Measurements from ENCODE around the gene USPL1.
"Not testable (repeated sequence)": the region's sequence is repeated elsewhere in the genome, so short reads cannot be mapped to it uniquely, and the experiment has no call there.

The USPL1 gene

DNA sequence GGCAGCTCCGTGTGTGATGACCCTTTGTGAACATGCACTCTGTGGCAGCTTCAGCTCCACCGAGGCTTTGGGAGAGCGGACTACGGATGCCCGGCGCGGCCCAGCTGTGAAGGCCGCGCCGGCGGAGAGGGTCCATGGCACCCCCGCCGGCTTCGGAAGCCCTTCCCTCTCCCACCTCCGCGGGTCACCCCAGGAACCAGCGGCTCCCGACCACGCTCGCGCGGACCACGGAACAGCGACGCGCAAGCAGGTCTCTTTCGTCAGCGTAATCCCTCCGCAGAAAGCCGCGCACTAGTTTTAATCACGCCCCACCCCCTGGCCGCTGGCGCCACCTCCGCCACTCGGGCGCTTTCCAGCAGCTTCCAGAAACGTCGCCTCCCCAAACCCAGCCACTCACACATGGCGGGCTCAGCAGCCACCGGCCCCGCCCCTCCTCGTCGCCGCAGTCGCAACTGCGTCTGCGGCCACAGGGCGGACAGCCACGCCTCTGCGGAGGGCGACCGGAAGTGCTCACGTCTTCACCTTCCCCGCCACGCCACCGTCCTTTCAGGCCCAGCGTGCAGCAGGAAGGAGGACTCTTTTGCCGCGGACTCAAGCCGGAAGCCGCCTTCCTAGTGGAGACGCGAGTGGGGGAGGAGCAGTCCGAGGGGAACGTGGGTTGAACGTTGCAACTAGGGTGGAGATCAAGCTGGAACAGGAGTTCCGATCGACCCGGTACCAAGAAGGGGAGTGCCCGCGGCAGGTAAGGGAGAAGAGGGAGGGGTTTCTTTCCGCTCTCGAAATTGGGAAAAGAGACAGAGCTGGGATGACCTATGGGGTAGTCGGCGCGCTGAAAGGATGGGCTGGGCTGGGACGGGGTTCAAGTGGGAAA is at the start of gene USPL1:
Gene USPL1 (plus strand): TSS at position 606 of the 871 bp plus-strand sequence. CDS start 3,221 bp downstream, outside the sequence.
- peak; percentile 97 for DNase-seq (ENCODE audit: low read depth)

DNA sequence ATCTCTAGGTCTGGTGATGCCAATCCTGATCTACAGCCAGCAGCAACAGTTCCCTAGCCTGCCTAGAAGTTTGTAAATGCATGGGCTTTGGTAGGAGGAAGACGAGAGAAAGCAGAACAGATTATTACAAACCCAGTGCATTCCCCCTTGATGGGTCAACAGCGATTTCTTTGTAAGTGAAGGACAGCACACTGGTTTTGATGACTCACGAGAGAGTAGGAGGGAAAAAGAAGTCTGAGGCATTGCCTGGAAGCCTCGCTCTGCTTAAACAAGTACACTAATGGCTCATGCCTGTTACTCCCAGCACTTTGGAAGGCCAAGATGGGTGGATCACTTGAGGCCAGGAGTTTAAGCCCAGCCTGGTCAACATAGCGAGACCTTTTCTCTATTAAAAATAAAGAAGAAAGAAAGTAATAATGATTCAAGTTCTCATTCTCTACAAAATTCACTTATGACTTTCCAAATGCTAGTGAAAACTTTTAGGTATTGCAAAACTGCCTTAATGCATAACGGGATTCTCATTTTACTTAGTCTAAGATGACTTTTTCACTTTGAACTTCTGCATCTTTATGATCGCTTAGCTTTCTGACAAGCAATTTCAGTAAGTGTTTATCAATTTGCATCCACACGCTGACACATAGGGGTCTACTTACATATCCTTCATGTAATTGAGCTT is 47.7 kb upstream of the USPL1 start:
- DNase-seq (ENCODE audit: low read depth): no peak

DNA sequence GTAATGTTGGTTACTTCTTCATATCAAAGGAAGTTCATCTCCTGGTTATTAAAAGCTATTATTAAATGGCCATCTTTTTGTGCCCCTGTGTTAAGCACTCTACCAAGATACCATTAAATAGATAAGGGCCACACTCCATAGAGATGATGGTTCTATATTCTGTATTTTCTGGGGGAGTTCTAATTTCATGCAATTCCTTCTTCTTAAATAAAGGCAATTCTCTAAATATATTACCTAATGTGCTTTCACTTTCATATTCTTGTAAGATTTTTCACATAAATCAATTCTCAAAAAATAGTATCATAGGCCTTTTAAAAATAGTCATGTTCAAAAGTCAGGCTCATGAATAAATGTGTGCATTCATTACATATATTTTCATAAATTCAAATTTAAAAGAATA is 47.0 kb upstream of the USPL1 start:
- DNase-seq (ENCODE audit: low read depth): no peak

DNA sequence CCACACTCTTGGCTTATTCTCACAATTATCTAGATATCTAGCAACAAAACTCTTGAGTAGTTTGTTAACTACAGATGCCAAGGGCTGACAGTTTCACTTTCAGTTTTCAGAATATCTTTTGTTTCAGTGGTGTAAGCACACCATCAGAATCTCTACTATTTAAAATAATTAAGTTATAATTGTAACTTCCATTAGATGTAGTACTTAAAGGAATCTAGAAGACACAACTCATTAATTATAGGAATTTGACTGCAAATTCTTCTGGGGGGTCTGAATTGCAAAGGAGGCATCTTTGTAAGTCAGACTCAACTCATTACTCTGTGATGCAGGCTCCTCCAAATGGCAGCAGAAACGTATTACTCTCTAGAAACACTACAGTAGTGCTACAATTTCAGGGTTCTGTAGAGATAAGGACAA is 44.9 kb upstream of the USPL1 start:
- DNase-seq (ENCODE audit: low read depth): no peak

DNA sequence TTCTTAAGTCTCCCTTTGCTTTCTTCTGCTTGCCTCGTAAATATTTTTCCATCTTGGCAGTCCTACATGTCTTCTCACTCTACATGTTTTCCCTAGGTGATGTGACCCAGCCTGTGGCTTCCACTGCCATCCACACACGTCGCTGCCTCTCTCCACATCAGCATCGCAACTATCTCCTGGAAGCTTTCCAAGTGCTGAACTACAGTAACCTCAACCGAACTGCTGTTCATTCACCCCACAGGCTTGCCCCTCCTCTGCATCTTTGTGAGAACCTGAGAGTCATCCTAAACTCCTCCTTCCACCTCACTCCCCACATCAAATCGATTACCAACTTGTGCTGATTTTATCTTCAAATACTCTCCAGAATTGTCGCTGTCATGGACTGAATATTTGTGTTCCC is 41.2 kb upstream of the USPL1 start:
- DNase-seq (ENCODE audit: low read depth): no peak

DNA sequence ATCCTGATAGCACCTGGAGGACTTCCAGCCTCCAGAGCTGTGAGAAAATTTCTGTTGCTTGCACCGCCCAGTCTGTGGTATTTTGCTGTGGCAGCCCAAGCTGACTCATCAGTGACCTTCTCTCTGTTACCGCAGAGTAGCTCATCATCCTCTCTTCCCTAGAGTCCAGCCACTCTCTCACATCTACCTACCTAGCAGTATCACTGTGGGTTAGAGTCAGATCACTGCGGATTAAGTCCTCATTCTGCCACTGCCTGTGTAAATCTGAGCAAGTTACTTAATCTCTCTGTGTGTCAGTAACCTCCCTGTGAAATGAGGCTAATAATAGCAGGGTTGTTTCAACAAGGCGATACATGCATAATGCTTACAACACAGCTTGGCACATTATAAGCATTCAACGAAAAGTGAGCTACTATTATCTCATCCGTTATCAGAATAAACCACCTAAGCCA is 40.3 kb upstream of the USPL1 start:
- DNase-seq (ENCODE audit: low read depth): no peak

DNA sequence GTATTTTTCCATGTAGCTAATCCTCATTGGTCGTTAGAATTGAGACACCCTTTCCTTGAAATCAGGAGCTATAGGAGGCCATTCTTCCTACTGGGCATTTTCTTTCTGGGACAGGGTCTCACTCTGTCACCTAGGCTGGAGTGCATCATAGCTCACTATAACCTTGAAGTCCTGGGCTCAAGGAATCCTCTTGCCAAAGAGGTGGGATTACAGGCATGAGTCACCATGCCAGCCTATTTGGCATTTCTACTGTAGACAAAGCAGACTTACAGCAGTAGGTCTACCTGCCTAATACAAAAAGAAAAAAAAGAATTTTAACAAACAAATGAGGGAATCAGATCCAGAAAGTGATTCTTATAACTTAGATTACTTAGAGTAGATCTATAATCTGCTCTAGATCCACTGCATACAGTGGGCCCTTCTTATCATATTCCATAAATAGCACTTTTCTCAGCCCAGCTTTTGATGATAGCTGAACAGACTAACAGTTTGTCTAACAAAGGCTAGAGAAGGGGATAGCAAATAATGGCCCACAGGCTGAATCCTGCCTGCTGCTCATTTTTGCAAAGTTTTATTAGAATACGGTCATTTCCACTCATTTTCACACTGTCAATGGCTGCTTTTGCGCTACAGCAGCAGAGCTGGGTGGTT is 36.7 kb upstream of the USPL1 start:
- DNase-seq (ENCODE audit: low read depth): no peak

DNA sequence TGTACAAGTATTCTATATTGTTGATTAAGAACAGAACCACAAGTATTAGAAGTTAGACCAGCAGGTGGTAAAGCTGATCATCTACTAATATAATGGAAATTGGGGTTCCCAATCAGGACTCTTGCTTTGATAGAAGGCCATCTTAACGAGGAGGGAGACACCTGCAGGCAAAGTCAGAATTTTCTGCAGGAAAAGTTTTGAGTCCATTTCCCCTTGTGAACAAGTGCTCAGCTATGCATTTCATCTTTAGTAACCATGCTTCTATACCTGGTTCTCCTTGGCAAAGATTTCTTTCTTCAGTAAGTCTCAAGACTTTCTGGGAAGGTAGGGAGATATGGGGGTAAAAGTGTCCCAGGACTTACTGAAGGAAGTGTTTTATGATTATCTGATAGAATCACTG is 36.1 kb upstream of the USPL1 start:
- DNase-seq (ENCODE audit: low read depth): no peak

DNA sequence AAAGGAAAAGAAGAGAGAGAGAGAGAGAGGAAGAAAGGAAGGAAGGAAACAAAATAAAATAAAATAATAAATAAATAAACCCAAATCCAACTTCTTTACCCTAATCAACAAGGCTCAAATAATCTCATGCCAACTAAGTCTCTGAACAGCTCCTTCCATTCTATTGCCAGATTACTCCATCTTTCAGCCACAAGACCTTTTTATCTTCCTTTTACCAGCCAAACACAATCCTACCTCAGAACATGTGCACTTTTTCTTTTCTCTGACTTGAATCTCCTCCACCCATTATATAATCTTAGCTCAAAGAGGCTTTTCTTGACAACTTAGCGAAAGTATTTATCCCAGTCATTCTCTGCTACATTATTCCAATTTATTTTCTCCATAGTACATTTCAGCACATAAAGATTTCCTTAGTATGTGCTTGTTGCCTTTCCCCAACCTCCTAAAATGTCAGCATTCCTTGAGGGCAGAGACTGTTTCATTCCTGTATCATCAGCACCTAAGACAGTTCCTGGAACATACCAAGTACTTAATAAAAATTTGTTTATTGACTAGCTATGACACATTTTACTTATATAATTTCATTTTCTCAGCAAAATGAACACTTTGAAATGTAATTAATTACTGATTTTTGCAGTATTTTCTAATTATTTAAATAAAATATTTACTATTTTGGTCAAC is 33.5 kb upstream of the USPL1 start:
- no peak for DNase-seq (ENCODE audit: low read depth)

DNA sequence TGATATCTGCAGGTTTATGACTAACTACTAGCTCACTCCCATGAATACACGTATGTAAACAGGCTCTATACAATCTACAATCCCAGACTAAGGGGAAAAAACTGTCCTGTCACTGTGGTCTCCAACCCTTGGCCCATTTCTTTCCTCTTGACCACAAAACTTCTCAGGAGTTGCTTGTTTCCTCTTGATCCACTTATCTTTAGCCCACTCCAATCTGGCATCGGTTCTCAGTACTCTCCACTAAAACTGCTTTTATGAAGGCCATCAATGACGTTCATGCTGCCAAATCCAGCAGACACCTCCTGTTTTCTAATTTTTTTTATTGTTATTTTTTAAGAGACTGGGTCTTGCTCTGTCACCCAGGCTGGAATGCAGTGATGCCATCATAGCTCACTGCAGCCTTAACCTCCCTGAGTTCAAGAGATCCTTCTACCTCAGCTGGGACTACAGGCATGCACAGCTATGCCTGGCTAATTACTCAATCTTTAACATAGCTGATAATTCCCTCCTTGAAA is 31.9 kb upstream of the USPL1 start:
- no peak for DNase-seq (ENCODE audit: low read depth)

DNA sequence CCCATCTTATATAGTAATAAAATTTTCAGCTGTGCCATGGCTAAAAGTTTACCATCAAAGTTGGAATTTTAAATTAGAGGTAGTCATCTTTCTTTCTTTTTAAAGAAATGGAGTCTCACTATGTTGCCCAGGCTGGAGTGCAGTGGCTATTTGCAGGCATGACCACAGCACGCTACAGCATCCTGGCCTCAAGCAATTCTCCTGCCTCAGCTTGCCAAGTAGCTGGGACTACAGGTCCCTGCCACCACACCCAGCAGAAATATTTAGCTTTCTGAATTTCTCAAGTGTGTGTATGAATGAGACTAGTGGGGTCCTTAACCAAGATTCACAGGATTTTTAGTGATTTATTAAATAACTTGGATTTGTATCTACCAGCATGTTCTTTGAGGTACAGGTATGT is 30.5 kb upstream of the USPL1 start:
- DNase-seq (ENCODE audit: low read depth): no peak

DNA sequence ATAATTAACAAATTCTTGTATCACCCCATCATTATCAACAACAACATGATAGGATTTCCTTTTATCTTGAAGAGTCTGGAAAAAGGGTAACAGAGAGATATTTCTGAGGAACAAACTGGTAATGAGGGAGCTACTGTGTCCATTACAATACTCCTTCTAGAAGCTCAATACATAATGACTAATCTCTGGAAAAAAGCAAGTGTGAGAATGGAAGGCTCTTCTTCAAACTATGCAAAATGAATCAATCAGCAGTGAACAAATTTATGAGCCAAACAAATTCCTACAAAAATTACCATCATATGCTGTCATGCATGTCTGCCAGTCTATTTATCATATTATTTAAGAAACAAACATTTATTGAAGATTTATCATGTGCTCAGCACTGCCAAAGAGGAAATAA is 30.0 kb upstream of the USPL1 start:
- no peak for DNase-seq (ENCODE audit: low read depth)

DNA sequence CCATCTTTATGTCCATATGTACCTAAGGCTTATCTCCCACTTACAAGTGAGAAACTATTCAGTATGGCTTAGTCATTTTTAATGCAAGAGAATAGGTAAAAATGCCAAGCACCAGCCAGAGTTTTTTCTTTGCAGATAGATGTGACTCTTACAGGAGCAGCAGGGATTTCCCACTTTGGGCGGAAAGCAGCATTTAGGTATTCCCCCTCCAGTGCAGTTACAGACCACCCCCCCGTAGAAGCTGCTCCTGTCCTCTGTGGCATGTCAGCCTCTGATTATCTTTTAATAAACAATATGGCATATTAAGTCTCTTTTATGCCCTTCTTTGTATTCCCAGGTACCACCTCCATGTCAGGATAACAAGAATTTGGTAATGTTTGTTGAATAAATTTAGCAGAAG is 24.7 kb upstream of the USPL1 start:
- DNase-seq (ENCODE audit: low read depth): no peak

DNA sequence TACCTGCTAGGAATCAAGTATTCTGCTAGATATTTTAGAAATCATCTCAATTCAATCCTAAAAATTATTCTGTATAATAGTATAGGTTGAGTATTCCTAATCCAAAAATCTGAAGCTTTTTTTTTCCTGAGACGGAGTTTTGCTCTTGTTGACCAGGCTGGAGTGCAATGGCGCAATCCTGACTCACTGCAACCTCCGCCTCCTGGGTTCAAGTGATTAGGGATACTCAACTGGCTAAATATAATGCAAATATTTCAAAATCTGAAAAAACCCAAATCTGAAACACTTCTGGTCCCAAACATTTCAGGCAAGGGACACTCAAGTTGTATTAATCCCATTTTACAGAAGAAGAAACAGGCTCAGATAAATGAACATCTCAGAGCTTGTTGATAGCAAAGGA is 17.2 kb upstream of the USPL1 start:
- no peak for DNase-seq (ENCODE audit: low read depth)

DNA sequence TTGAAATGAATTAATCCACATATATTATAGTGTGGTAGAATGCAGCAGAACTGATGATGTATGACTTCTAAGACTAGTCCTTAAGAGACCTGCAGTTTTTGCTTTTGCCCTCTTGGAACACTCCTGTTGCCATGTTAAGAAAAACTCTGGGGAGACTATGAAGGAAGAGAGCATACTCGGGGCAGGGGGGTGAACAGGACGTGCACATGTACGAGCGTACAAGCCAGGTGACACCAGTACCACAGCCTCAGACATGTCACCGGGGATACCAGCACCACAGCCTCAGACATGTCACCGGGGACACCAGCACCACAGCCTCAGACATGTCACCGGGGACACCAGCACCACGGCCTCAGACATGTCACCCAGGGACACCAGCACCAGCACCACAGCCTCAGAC is 15.9 kb upstream of the USPL1 start:
- no peak for DNase-seq (ENCODE audit: low read depth)

DNA sequence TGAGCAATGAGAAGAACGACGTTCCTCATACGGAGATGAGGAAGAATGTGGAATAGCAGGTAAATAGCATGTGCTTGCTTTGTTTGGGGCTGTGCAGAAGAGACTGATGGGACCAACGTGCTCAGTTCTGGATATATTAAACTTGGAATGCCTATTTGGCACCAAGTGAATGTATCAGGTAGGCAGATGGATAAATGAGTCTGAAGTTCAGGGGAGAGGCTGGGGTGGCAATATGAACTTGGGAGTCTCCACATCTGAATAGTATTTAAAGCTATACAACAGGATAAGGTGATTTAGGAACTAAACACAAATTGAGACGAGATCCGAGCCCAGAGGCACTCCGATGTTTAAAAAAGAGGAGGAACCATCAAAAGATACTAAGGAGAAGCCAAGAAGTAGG is 12.7 kb upstream of the USPL1 start:
- DNase-seq (ENCODE audit: low read depth): no peak

DNA sequence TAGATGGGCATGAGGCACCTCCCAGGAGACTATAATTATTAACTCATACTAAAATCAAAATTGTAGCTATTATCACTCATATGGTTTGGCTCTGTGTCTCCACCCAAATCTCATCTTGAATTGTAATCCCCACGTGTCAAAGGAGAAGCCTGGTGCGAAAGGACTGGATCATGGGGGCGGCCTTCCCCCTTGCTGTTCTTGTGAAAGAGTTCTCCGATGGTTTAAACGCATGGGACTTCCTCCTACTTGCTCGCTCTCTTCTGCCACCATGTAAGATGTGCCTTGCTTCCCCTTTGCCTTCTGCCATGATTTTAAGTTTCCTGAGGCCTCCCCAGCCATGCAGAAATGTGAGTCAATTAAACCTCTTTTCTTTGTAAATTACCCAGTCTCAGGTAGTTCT is 10.5 kb upstream of the USPL1 start:
- not testable (repeated sequence) for DNase-seq (ENCODE audit: low read depth)

DNA sequence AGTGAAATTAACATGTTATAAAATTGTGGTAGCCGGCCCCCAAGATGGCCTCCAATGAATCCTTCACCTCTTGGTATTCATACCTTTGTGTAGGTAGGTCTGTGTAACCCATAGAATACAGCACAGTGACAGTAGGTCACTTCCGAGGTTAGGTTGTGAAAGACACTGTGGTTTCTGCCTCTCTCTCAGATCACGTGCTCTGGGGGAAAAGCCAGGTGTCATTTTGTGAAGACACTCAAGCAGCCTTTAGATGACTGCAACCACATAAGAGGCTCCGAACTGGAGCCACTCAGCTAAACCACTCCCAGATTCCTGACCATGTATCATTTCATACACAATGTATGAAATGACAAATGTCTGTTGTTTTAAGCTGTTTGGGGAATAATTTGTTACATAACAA is 9.8 kb upstream of the USPL1 start:
- no peak for DNase-seq (ENCODE audit: low read depth)

DNA sequence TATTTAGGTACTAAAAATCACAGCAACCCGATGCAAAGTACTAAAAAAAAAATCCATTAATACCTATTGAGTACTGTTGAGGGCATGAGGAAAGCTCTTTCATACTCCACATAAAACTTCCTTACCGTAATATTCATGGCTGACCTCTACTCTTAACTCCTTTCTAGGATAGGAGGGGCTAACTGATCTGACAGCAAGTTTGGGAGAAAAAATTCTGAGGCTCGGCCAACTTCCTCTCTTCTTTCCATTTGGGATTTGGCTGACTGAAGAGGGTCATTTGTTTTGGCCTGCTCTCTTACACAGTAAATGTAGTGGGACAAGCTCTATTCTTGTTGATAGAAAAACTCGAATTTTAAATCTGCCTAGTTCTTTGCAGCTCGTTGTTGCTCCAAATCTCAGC is 9.4 kb upstream of the USPL1 start:
- no peak for DNase-seq (ENCODE audit: low read depth)

DNA sequence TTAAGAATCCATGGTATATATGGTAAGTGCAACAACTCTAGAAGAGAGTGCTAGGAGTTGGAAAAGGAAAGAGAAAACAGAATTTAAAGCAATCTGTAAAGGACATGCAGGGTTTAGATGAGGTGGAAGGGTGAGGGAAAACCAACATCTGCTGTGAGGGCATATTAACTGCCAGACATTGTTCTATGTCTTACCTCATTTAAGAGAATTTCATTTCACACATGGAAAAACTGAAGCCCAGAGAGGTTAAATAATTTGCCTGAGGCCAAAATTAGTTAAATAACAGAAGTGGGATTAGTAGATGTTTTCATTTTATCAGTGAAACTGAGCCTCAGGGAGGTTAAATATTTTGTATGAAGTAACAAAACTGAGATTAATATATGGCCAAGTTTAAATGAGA is 7.4 kb upstream of the USPL1 start:
- DNase-seq (ENCODE audit: low read depth): no peak

DNA sequence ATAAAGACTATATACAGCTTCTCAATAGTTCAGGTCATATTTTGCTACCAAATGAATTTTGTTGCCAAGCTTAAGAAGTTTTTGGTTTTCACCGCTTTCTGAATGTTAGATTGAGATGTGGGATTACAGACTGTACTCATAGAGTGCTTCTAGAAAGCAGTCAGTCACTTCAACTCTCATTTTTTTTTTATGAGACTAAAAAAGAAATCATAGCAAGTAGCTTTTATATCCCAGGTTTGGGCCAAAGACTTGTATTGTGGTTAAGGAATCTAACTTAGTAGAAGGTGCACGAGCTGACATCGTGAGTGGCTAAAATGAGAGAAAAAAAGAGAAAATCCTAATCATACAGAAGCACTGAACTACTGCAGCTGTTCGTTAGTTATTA is 2.2 kb upstream of the USPL1 start:
- DNase-seq (ENCODE audit: low read depth): no peak

DNA sequence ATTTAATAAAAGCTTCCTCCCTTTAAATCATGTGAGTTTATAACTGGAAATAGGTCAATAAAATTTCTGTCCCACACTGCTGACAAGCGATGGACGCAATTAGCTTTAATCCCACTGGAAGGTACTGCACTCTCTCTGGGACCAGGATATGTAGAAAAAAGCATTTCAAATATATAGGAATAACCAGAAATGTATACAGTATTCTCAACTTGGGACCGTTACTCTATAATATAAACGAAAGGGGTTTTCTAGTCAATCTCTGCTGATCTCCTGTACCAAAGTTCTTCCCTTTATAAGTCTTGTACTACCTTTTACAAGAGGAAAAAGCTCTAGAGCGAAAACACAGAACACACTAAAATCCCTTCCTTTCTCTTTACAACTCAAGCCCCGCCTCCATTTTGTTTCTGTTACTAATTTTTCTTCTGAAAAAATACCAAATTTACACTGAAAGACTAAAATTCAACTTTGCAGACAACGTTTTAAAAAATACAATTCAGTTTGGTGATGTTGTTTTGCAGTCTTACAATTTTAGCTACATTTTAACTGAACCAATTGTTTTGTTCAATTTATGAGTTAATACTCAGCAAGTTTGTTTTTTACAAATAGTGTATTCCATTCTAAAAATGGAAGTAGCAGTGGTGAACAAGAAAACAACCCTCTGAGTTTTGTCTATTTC is 1.7 kb upstream of the USPL1 start:
- no peak for DNase-seq (ENCODE audit: low read depth)
